ENCODE results near the gene KCNQ1. TPM values are rescaled to one million over a fixed set of nuclear protein-coding genes. Genes with fewer than 3 reads are reported as not detected.

KCNQ1 gene
- total RNA-seq, 1 experiment from 2014 or later: 2.3 TPM

GRCh38 chr11:2594267-2594666 lies 149.5 kb downstream of the KCNQ1 start:
- TF ChIP-seq CTCF (conservative IDR thresholded peaks at IDR 0.05): no peak
- no CpG with 5 or more reads among the region's 1 CpG for WGBS (ENCODE audit: extremely low coverage, insufficient read length, low lambda C conversion rate)
- Histone ChIP-seq H3K9ac (ENCODE audit: extremely low read depth, insufficient read length, low read length) (no peak overlapping the region), H2BK120ac (ENCODE audit: low read depth, low read length, poor library complexity, severe bottlenecking) (no peak overlapping the region), H3K27ac (ENCODE audit: insufficient read length, low read depth, low read length) (no peak overlapping the region), H3K18ac (ENCODE audit: insufficient read length, low read depth, low read length) (no peak overlapping the region), H2AK5ac (ENCODE audit: insufficient read length, low read length) (no peak overlapping the region), H3K79me2 (ENCODE audit: insufficient read depth, low read length) (no peaks in the 10 kb centered on the region), H2BK20ac (ENCODE audit: low read depth, low read length, poor library complexity, severe bottlenecking) (no peak overlapping the region), H3K14ac (ENCODE audit: insufficient read depth, low read length) (no peak overlapping the region), H3T11ph (ENCODE audit: low read length) (no peak overlapping the region), H3K4ac (ENCODE audit: low read depth, low read length) (no peak overlapping the region), H2BK5ac (ENCODE audit: insufficient read length, low read length) (no peak overlapping the region), H3K9me3 (ENCODE audit: control insufficient read depth, low read depth, low read length) (peaks cover 5% of the 10 kb centered on the region), H3K56ac (ENCODE audit: insufficient read length, low read depth, low read length) (no peak overlapping the region), H4K8ac (replicated peaks; ENCODE audit: insufficient read length, low read depth, low read length) (no peak overlapping the region), H4K5ac (ENCODE audit: insufficient read length, low read depth, low read length) (no peak overlapping the region), H3K79me1 (ENCODE audit: insufficient read depth, low read depth, low read length, poor library complexity, severe bottlenecking) (no peaks in the 10 kb centered on the region), H3K4me2 (ENCODE audit: insufficient read depth, insufficient read length, low read length) (no peak overlapping the region), H4K20me1 (ENCODE audit: control insufficient read depth, insufficient read depth, insufficient read length) (peaks cover 3% of the 10 kb centered on the region), H4K91ac (ENCODE audit: insufficient read length, low read depth, low read length) (no peak overlapping the region), H3K23me2 (ENCODE audit: insufficient read length, low read depth, low read length, poor library complexity, severe bottlenecking) (no peaks in the 10 kb centered on the region), H2BK12ac (ENCODE audit: insufficient read length, low read depth, low read length) (no peak overlapping the region), H3K27me3 (ENCODE audit: insufficient read depth, low read length) (peaks cover 38% of the 10 kb centered on the region; the same call in 1 of the 2 replicates), H2AFZ (ENCODE audit: low read length) (no peak overlapping the region), H3K23ac (ENCODE audit: insufficient read length, low read depth, low read length) (no peak overlapping the region), H2BK15ac (ENCODE audit: low read depth, low read length) (no peak overlapping the region), H3K4me1 (ENCODE audit: insufficient read depth, low read length) (no peaks in the 10 kb centered on the region)
- Mint-ChIP-seq H3K4me1 (peaks cover 2% of the 10 kb centered on the region in 2 experiments; a peak in 3 of 4 replicates), H3K27ac (no peak overlapping the region), H3K9me3 (peaks cover 35 to 39% of the 10 kb centered on the region in 2 experiments), H3K27me3 (ENCODE audit: low read depth) (peaks cover 97% of the 10 kb centered on the region), H3K36me3 (ENCODE audit: insufficient read depth in 1 of 3, low read depth in 3 of 3) (peaks cover 2 to 5% (median 3%) of the 10 kb centered on the region in 3 experiments; a peak in 4 of 7 replicates), H3K4me3 (no peak overlapping the region)
- no peak for DNase-seq

All from H9 (cell line).